MM.1S (cell line): ENCODE data around the gene PLA2G4B.

Experiments
- EZH2 ChIP-seq: fragments of 300-600 bp; sonication (generic); optimal IDR thresholded peaks from 2 replicates; pipeline ENCODE3; 2017; ENCODE audit warnings: low read depth, mild to moderate bottlenecking, antibody characterized with exemption, low read length, mixed read lengths
- EZH2phosphoT487 ChIP-seq: fragments of 300-600 bp; sonication (generic); IDR thresholded peaks from 2 replicates; pipeline ENCODE4 v1.6.1; 2018; ENCODE audit warnings: antibody characterized with exemption, low read length
- TF ChIP-seq, protein P1 (sequence below): fragments of 300-600 bp; sonication (generic); IDR thresholded peaks from 2 replicates; pipeline ENCODE4 v1.5.1; 2016; ENCODE audit warnings: antibody characterized with exemption, low read length, mixed read lengths

DNA sequence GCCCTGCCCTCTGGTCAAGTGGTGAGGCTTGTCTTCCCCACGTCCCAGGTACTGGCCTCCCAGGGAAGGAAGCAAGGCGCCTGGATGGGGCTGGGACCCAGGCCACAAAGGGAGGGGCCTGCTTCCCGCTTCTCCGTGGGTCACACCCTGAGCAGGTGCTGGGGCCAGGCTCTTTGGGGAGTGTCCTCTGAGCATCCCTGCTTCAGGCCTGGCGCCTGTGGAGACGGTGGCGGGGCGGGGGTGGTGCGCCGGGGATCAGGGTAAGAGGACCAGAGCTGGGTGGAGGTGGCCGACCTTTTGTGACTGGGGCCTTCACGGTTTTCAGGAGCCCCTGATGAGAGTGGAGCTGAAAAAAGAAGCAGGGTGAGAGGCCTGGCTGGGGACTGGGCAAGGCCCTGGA is 3.6 kb downstream of the PLA2G4B start:
- TF ChIP-seq, protein P1, sequence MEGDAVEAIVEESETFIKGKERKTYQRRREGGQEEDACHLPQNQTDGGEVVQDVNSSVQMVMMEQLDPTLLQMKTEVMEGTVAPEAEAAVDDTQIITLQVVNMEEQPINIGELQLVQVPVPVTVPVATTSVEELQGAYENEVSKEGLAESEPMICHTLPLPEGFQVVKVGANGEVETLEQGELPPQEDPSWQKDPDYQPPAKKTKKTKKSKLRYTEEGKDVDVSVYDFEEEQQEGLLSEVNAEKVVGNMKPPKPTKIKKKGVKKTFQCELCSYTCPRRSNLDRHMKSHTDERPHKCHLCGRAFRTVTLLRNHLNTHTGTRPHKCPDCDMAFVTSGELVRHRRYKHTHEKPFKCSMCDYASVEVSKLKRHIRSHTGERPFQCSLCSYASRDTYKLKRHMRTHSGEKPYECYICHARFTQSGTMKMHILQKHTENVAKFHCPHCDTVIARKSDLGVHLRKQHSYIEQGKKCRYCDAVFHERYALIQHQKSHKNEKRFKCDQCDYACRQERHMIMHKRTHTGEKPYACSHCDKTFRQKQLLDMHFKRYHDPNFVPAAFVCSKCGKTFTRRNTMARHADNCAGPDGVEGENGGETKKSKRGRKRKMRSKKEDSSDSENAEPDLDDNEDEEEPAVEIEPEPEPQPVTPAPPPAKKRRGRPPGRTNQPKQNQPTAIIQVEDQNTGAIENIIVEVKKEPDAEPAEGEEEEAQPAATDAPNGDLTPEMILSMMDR = no peak
- no peak for TF ChIP-seq EZH2phosphoT487
- TF ChIP-seq EZH2 = no peak
